ENCODE results near the gene MUS81. TPM values are rescaled to one million over a fixed set of nuclear protein-coding genes. Genes with fewer than 3 reads are reported as not detected.

The MUS81 gene, protein sequence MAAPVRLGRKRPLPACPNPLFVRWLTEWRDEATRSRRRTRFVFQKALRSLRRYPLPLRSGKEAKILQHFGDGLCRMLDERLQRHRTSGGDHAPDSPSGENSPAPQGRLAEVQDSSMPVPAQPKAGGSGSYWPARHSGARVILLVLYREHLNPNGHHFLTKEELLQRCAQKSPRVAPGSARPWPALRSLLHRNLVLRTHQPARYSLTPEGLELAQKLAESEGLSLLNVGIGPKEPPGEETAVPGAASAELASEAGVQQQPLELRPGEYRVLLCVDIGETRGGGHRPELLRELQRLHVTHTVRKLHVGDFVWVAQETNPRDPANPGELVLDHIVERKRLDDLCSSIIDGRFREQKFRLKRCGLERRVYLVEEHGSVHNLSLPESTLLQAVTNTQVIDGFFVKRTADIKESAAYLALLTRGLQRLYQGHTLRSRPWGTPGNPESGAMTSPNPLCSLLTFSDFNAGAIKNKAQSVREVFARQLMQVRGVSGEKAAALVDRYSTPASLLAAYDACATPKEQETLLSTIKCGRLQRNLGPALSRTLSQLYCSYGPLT
- total RNA-seq, result 38.2 and 65.9 TPM in 2 replicates

DNA sequence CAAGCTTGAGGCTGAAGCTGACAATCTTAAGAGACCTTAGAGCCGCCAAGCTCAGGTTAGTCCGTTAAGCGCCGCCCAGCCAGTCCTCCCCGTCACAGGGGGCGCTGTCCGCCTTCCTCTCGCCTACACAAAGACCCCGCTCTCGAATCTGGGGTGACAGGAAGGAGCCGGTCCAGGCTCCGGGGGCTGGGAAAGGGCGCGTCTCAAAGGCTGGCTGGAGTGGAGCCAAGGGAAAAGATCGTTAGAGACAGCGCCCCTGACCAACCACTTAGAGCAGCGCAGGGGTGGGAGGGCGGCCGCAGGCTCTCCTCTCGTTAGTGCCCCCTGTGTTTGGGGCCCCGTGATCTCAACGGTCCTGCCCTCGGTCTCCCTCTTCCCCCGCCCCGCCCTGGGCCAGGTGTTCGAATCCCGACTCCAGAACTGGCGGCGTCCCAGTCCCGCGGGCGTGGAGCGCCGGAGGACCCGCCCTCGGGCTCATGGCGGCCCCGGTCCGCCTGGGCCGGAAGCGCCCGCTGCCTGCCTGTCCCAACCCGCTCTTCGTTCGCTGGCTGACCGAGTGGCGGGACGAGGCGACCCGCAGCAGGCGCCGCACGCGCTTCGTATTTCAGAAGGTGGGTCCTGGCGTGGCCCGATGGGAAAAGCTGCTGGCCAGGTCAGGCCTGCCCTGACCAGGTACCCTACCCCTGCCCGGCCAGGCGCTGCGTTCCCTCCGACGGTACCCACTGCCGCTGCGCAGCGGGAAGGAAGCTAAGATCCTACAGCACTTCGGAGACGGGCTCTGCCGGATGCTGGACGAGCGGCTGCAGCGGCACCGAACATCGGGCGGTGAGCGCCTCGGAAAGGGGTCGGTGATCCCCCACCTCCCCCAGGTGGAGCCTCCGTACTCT, at the start of gene MUS81:
Gene MUS81, plus strand, starts transcription at position 156 of the 887 bp plus-strand sequence. Its CDS starts 321 bp downstream, at position 477.

DNA sequence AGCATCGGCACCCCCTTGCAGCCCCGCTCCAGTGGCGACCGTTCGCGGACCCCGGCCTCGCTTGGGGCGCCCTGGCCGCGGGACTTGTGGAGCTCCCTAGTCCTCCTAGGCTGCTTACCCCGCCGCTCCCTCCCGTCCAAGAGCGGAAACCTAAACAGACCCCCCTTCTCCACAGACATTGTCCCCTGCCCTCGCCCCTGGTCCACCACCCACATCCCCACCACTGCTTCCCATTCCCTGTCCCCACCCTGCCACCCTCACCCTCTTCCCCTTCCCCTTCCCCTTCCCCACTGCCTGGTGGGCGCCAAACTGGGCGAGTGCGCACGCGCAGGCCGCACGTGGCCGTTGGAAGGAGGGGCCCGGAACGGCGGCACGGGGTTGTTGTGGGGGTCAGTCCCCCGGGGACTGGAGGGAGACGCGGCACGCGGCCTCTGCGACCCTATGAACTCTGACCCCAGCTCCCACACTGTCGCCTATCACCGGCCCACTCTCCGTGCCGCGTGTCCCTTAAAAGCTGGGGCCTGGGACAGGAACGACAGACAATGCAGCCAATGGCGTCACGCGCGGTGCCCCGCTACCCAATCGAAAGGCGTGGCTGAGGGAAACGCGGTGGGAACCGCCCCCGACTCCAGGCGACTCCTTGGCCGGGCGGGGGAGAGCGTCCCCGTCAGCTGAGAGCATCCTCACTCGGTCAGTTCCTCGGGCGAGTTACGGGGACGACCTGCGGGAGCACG, 26.8 kb upstream of the MUS81 start, which contains the start of gene SNX32:
Gene SNX32, plus strand, starts transcription at position 667 of the 734 bp plus-strand sequence. CDS start 103 bp downstream, outside the sequence.

DNA sequence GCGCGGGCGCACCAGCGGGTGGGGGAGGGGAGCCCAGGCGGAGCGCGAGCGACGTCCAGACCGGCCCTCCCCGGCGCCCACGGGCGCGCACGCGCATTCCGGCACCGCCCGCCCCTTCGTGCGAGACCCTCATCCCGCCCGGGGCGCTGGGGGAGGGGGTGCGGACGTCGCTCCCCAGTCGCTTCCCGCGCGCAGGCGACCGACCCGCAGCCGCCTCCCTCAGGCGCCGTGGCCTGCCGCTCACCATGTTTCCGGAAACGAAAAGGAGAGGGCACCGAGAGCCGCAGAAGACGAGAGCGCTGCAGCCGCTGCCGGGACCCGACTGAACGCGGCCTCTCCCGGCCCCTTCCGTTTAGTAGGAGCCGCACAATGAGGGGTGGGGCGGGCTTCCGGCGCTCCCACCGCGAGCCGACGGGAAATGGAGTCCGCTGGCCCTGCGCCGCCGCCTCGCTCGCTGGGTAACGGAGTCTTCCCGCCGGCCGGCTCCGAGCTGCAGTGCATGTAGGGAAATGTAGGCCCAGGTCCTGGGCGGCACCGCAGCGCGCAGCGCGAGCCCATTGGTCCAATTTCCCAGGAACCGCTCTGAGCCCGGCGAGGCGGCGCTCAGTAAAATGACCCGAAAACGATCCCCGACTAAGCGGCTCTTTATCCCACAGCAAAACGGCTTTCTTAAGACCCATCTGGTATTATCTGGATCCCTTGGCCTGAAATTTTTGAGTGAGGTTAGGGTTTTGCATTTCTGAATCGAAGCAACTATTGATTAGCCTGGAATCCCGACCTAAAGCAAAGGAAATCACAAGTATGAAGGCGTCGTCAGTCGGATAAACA, 2.2 kb upstream of the MUS81 start, which contains the start of gene CFL1:
Gene CFL1, minus strand, starts transcription at position 328 of the 828 bp plus-strand sequence. Its CDS starts 81 bp downstream, at position 247.

DNA sequence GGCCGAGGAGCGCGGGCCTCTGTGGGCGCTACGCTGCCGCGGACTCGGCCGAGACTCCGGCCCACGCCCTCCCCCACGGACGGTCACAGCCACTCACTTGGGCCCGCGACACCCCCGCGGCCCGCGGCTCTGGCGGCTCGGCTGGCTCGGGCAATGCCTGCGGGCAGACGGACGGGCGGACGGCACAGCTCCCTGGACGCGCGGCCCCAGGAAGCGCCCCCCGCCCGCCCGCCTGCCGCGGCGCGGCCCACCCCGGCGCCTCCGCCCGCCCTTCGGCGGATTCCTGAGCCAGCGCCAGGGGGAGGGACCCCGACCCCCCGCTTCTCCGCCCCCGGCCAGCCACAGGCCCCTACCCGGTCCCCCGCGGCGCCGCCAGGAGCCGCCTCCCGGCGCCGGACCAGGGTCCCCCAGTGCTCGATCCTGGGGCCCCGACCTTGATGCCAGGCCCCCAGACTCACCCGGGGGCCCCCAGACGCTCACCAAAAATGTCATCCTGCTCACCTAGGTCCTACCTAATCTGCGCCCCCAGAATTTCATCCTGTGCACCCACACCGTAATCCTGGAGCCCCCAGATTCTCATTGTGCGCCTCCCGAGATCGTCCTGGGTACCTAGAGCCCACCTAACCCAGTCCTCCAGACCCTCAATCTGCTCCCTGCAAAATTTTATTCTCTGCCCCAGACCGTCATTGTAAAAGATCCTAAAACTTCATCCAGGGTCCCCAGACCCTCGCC, 12.5 kb downstream of the MUS81 start, which contains the start of gene EFEMP2:
Gene EFEMP2, minus strand, starts transcription at position 215 of the 732 bp plus-strand sequence. CDS start 446 bp downstream, outside the sequence.

DNA sequence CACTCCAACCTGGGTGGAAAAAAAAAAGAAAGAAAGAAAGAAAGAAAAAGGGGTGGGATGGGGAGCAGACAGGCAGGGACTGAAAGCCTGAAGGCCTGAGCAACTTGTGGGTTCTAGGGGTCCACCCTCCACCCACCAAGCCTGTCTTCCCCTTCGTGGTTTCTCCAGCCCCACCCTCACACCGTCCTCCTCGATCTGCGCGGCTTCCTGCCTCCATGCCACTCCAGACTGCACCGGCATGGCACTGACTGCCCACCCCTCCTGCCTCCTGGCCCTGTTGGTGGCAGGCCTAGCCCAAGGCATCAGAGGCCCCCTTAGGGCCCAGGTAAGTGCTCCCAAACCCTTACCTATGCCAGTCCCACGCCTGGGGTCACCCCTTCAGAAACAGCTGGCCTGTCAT, 19.4 kb downstream of the MUS81 start, which contains the start of gene CTSW:
Gene CTSW, plus strand, starts transcription at position 221 of the 400 bp plus-strand sequence. Its CDS starts 18 bp downstream, at position 239.

DNA sequence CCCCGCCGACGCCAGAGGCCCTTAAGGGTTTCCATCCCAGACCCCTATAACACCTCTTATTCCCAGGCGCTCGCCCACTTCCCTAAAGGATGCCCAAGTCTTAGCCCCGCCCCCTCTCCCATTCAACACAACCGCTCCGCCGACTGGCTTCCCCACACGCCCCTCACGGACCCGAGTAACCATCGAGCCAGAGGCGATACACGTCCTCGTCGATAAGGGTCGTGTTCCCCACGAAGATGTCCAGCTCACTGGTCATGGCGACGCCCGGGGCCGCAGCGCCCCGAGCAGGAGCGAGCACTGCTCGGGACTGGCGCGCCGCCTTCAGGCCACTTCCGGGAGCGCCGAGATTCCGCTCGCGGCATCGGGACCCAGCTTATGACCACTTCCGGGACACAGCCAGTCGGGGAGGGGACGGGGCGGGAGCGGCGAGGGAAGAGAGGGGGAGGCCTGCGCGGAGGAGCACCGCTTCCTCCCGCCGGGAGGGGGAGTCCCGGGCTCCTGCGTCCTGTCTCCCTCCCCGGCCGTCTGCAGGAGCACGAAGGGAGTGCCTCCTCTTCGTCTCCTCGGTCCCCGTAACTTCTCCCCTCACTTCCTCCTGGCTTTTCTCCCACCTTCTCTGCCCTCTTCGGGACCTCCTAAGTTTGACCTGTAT, 28.1 kb downstream of the MUS81 start, which contains the start of gene FIBP:
Gene FIBP, minus strand, starts transcription at position 309 of the 652 bp plus-strand sequence. Its CDS starts 53 bp downstream, at position 256.

DNA sequence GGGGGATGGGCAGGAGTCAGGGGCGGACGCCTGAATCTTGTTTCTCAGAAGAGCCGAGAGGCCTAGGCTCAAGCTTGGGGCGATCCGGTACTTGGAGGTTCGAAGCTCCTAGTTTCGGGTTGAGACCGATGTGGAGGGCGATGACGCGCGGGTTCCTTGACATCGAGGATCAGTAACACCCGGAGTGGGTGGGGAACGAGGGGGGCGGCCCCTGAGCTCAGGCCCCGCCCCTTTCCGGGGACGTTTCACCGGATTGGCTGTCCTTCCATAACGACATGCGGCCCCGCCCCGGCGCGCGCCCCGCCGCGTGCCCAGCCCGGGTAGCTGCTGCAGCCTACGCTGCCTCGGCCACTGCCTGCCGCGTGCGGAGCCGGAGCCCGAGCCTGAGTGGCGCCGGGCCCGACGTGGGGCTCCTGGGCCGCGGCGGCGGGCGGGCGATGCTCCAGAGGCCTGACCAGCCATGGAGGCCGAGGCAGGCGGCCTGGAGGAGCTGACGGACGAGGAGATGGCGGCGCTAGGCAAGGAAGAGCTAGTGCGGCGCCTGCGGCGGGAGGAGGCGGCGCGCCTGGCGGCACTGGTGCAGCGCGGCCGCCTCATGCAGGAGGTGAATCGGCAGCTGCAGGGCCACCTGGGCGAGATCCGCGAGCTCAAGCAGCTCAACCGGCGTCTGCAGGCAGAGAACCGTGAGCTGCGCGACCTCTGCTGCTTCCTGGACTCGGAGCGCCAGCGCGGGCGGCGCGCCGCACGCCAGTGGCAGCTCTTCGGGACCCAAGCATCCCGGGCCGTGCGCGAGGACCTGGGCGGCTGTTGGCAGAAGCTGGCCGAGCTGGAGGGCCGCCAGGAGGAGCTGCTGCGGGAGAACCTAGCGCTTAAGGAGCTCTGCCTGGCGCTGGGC, 30.3 kb downstream of the MUS81 start, which contains the start of gene CCDC85B:
Gene CCDC85B, plus strand, starts transcription at position 350 of the 895 bp plus-strand sequence. Its CDS starts 111 bp downstream, at position 461.

DNA sequence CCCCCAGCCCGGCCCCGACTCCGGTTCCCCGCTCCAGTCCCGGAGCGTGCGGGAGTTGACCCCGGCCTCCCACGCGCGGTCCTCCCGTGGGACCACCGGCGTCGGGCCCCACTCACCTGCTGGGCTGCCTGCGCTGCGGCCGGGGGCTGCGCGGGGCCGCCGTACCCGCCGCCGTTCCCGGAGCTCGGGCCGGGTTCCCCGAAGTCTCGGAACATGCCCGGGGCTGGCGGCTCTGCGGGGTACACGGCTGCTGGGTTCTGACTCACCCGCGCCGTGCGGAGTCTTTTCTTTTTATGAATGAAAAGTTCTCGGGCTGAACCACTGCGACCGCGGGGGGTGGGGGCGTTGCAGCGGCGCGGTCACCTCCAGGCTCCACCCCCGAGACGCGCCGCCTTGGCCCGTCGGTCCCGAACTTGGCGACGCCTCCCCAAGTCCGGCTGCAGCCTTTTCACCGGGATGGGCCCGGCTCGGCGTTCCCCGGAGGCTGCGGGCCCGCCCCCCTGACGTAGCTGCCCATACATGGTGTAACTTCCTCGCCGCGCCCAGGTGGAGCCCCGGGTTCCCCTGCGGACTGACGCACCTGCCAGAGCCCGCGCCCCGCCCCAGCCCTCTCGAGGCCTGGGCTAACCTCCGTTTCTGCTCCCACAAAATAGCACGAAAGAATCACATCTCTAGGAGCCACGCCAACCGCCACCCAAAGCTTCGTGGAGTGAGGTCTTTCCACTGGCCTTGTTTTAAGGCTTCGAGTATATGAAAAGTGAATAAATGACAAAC, 40.1 kb downstream of the MUS81 start, which contains the start of gene FOSL1:
Gene FOSL1, minus strand, starts transcription at position 264 of the 774 bp plus-strand sequence. Its CDS starts 49 bp downstream, at position 215.

Other genes with a start within 250 kb of the MUS81 start
- gene MAP3K11, start 246.2 kb upstream of the MUS81 start, total RNA-seq, result 18.4 and 28.7 TPM in 2 replicates
- 25.4 and 33.4 TPM in 2 replicates for gene PCNX3, start 244.7 kb upstream of the MUS81 start, total RNA-seq
- 23.5 and 38.3 TPM in 2 replicates for gene SIPA1, start 222.3 kb upstream of the MUS81 start, total RNA-seq
- gene RELA, start 197.5 kb upstream of the MUS81 start, total RNA-seq, result 22.8 and 31.9 TPM in 2 replicates
- 42.6 and 44.5 TPM in 2 replicates for gene KAT5, start 148.2 kb upstream of the MUS81 start, total RNA-seq
- gene RNASEH2C, start 139.6 kb upstream of the MUS81 start, total RNA-seq, result 33.0 and 38.6 TPM in 2 replicates
- gene AP5B1, start 79.5 kb upstream of the MUS81 start, total RNA-seq, result 12.9 and 14.3 TPM in 2 replicates
- gene OVOL1, start 73.4 kb upstream of the MUS81 start, total RNA-seq, result not detected in 2 replicates
- gene SNX32, start 26.5 kb upstream of the MUS81 start, total RNA-seq, result 1.2 and 2.9 TPM in 2 replicates
- gene CFL1, start 2.3 kb upstream of the MUS81 start, total RNA-seq, result 768 and 957 TPM in 2 replicates
- 38.3 and 39.7 TPM in 2 replicates for gene EFEMP2, start 12.4 kb downstream of the MUS81 start, total RNA-seq
- gene CTSW, start 19.4 kb downstream of the MUS81 start, total RNA-seq, result under 0.01 TPM in 1 of 2 replicates, not detected in the other
- 241 and 303 TPM in 2 replicates for gene FIBP, start 28.0 kb downstream of the MUS81 start, total RNA-seq
- gene CCDC85B, start 30.2 kb downstream of the MUS81 start, total RNA-seq, result 53.4 and 63.9 TPM in 2 replicates
- 42.3 and 103 TPM in 2 replicates for gene FOSL1, start 40.0 kb downstream of the MUS81 start, total RNA-seq
- 35.6 and 38.1 TPM in 2 replicates for gene C11orf68, start 58.6 kb downstream of the MUS81 start, total RNA-seq
- 370 and 389 TPM in 2 replicates for gene DRAP1, start 59.0 kb downstream of the MUS81 start, total RNA-seq
- not detected in 2 replicates for gene TSGA10IP, start 85.0 kb downstream of the MUS81 start, total RNA-seq
- 34.2 and 34.8 TPM in 2 replicates for gene SART1, start 101.3 kb downstream of the MUS81 start, total RNA-seq
- gene EIF1AD, start 141.7 kb downstream of the MUS81 start, total RNA-seq, result 28.7 and 37.3 TPM in 2 replicates
- gene BANF1, start 142.1 kb downstream of the MUS81 start, total RNA-seq, result 22.9 and 27.9 TPM in 2 replicates
- 0.20 TPM in 1 of 2 replicates, not detected in the other for gene CST6, start 151.6 kb downstream of the MUS81 start, total RNA-seq
- gene CATSPER1, start 166.0 kb downstream of the MUS81 start, total RNA-seq, result 0.78 TPM in 1 of 2 replicates, not detected in the other
- not detected in 2 replicates for gene GAL3ST3, start 188.7 kb downstream of the MUS81 start, total RNA-seq
- 154 and 157 TPM in 2 replicates for gene SF3B2, start 191.9 kb downstream of the MUS81 start, total RNA-seq
- 15.8 and 21.3 TPM in 2 replicates for gene PACS1, start 209.8 kb downstream of the MUS81 start, total RNA-seq

Data from subcutaneous preadipocyte (primary cell).